Anterior cingulate cortex (tissue), 58 donors: ENCODE measurements around the gene SCN7A.
"Not testable (repeated sequence)": the region's sequence is repeated elsewhere in the genome, so short reads cannot be mapped to it uniquely, and the experiment has no call there.

ENCODE experiments used
- DNase-seq, 58 donors: peaks; one replicate each; lab custom pipeline; 2025; lab: John Stamatoyannopoulos, UW

SCN7A gene

DNA sequence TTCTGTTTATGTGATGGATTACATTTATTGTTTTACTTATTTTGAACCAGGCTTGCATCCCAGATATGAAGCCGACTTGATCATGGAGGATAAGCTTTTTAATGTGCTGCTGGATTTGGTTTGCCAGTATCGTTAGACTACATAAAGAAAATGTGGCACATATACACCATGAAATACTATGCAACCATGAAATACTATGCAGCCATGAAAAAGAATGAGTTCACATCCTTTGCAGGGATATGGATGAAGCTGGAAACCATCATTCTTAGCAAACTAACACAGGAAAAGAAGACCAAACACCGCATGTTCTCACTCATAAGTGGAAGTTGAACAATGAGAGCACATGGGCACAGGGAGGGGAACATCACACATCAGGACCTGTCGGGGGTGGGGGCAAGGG is 38.2 kb downstream of the SCN7A start:
- DNase-seq = not testable (repeated sequence)

DNA sequence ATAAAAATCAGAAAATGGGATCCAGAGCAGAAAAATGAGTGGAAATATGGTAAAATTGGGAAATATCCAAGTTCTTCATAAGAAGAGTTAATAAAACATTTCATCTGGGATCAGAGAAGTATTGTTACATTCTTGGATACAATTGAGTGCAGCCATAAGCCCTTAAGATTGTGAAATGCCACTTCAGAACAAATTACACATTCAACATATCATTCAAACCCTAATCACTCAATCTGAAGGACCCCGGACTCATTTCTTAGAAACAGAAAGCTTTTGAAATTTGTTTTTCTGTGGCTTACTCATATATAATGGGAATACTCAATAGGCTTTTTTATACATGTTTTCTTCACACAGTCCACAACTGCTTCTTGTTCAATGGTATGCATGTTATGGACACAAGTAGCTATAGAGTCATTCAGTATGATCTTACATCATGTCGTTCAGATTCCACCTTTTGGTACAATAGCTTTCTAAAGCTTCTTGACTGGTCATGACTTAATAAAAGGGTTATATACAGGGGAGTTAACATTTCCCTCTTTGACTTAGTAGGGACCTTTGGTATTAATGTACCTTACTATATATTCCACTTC is 39.9 kb downstream of the SCN7A start:
- DNase-seq = no peak

DNA sequence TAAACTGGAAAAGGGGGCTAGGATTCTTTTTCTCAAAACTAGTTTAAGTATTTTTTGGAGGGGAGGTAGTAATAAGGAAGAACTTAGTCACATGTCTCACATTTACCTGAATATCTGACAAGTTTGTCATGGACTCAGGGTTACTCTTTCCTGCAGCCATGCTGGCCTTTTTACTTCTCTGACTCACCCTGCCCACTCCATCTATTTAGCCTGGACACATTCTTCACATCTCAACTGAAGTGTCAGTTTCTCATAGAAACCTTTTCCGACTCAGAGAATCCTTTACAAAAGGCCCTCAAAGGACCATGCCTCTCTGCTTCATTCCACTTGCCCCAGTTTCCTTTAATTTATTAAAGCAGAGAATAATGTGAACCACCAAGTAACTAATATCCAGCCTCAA is 42.6 kb downstream of the SCN7A start:
- no peak for DNase-seq

DNA sequence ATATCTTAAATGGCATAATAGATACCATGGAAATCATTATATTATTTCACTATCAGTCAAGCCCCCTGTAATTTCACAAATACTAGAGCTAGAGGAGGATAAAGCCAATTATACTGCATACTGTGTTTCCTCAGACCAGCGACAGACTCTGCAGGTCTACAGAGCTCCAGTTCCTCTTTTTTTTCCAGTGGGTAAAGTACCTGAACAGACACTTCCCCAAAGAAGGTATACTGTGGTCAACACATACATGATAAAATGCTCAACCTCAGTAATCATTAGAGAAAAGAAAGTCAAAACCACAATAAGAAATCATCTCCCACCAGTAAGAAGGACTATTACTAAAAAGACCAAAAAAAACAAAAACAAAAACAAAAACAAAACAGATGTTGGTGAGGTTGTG is 44.6 kb downstream of the SCN7A start:
- DNase-seq = no peak

DNA sequence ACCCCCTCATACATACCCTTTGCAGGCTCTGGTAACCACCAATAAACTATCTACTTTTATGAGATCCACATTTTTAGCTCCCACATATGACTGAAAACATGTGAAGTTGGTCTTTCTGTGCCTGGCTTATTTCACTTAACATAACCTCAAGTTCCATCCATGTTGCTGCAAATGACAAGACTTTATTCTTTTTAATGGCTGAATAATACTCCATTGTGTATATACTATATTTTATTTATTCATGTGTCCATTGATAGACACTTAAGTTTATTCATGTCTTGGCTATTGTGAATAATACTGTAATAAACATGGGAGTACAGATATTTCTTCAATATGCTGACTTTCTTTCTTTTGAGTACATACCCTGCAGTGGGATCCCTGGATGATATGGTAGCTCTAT is 45.9 kb downstream of the SCN7A start:
- DNase-seq = no peak

DNA sequence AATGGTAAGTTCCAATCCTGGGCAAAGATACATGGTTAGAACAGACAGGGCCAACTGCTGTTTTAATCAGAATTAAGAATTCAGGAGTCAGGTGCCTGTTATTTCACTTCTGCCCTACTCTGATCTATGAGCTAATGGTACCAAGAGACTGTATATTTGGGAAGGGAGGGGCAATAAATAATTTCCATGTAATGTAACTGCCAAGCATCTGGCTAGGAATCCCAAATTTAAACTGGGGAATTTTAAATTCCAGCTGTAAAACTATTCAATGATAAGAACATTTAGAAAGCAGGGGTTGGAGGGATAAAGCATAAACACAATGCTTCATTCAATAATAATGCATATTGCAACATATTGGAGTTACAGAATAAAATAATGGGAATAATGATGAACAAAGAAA is 49.7 kb downstream of the SCN7A start:
- no peak for DNase-seq

DNA sequence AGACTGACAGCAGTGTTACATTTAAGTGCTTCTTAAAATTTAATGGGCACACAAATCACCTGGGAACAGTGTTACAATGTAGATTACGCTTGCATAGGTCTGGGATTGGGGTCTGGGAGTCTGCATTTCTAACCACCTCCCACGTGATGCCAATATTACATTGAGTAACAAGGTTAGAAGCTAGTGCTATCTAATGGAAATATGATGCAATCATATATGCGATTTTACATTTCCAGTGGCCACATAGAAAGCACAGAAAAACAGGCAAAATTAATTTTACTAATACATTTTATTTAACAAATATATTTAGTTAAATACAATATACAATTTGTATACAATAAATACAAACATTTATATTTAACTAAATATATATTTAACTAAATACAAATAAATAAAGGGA is 53.7 kb downstream of the SCN7A start:
- DNase-seq = no peak

DNA sequence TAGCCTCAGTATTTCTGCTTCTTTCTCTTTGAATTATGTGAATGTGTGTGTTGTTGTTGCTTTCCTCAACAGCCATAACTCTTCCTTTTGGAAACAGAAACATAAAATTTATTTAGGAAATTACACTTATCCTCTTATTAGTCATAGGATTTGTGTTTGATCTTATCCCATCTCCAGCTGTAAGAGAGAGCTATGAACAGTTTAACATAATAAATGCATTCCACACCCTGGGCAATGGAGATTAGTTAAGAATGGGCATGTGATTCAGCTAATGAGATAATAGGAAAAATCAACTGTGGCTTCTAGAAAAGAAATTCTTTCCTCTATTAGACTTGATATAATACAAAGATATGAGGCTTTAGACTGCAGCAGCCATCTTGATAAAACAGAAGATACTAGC is 55.0 kb downstream of the SCN7A start:
- no peak for DNase-seq

DNA sequence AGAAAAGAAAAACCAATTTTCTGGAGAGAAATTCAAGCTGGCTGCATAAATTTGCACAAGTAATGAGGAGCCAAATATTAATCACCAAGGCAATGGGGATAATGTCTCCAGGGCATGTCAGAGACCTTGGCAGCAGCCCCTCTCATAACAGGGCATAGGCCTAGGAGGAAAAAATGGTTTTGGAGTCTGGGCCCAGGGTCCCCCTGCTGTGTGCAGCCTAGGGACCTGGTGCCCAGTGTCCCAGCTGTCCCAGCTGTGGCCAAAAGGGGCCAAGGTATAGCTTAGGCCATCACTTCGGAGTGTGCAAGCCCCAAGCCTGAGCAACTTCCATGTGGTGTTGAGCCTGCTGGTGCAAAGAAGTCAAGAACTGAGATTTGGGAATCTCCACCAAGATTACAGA is 57.1 kb downstream of the SCN7A start:
- DNase-seq = no peak

DNA sequence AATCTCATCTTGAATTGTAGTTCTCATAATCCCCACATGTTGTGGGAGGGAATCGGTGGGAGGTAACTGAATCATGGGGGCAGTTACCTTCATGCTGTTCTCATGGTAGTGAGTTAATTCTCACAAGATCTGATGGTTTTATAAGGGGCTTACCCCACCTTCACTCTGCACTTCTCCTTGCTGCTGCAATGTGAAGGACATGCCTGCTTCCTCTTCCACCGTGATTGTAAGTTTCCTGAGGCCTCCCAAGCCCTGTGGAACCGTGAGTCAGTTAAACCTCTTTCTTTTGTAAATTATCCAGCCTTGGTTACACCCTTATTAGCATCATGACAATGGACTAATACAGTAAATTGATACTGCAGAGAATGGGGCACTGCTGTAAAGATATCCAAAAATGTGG is 57.9 kb downstream of the SCN7A start:
- DNase-seq = no peak

DNA sequence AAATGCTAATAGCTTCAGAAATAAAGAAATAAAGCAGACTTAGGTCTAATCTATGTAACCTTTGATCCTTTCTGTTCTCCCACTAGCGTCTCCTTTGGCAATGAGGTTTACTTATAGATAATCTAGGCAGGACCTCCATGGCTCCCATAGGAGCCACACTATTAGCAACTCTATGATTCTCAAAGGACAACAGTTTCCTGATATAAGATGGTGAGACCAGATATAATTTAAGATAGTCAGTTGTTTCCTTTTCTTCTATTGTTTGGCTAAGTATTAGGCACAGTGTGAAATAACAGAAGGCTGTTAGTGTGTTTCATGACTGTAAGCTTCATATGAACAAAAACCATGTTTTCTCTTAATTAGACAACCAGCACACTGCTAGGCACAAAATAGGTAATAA is 59.6 kb downstream of the SCN7A start:
- no peak for DNase-seq

DNA sequence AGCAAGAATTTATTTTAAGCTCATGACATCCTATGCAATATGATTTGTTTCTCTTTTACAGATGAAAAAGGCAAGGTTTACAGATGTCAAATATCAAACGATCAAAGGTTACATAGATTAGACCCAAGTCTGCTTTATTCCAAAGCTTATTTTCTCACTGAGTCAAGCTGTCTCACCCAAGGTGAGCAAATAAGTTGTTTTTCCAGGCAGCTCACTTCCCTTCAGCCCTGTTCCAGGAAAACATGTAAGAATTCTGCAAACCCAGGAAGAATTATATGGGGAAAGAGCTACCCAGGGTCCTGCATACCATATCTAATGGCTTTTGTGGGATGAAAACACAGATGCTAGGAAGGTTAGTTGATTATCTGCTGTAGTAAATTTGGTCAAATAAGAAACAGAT is 60.6 kb downstream of the SCN7A start:
- DNase-seq = no peak

DNA sequence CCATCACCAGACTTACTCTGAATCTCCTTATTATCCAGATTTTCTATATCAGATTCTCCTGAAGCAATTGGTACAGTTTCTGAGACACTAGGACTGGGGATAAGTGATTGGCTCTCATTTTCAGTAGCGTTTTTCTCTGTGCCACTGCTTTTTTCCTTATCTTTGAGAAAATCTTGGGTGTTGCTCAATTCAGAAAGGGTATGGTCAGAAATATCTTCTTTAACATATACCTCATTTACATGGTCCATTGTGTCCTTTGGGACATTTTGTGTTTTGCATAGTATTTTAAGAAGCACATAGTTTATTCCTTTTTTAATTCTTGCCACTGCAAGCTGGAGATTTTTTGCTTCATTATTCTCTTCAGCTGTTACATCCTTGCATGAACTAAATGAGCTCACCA is 61.7 kb downstream of the SCN7A start:
- no peak for DNase-seq

DNA sequence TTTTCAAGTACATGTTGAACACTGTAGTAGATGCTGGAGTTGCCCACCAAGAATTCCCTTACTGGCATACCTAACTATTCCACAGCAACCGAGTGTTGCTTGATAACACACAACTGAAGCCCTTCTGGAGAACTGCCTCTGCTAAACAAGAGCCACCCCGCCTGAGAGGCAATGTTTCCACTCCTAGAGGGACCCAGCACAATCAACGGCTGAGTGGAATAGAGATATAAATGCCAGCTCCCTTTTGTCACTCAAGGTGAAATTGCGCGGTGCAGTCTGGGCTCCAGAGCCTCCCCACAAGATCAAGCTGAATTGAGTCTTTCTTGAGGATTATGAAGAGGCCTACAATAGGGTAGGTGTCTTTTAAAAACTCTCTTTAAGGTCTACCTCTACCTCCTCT is 69.2 kb downstream of the SCN7A start:
- DNase-seq = no peak

DNA sequence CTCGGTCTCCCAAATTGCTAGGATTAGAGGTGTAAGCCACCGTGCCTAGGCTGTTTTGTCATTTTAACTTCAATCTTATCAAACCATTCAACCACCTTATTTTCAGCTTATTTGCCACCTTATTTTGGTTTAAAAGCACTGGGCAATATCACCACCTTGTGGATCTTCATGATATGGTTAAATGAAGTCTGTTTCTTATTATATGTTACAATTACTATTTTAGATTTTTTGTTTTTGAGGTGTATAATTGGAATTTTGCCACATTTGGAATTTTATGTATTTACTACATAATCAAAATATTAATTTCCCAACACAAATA is 74.5 kb downstream of the SCN7A start:
- no peak for DNase-seq

DNA sequence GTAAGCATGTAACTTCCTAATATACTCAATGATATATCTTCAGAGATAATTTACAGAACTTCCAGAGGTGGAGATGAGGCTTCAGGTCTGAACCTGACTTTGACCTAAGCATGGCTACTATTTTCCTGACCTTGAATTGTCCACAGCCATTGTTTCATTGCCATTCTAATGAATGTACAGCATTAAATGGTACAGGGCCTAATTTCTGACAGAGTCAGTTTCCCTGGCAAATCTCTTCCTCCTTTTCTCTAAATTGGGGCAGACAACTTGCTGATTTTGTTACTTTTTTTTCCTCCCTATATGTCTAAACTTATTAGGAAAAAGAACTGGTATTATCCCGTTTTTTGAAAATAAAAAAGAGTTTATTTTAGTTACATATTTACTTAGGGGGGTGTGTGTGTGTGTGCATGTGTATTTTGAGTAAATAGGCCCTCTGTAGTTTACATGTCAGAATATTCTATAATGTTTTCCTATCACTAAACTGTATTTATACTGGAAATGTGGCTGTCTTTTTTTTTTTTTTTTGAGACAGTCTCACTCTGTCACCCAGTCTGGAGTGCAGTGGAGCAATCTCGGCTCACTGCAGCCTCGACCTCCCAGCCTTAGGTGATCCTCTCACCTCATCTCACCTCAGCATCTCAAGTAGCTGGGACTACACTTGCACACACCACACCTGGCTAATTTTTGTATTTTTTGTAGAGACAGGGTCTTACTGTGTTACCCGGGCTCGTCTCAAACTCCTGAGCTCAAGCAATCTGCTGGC is 75.0 kb downstream of the SCN7A start:
- DNase-seq = no peak

DNA sequence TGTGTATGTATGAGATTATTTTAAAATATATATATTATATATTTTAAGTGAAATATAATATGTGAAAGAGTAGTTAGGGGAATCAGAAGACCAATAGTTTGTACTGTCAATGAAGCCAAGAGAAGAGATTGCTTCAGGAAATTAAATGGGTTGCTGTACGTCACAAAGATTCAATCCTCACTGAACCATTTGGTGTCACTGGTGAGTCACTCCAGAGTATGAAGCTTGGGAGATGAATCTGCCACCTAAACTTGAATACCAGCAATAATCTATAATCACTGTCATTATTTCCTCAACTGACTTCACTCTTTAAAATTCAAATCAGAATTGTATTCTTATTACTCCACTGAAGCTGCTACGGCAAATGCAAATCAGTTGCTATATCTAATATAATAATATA is 76.4 kb downstream of the SCN7A start:
- peak in 3 of 58 donors; percentile 0 to 2 (median 0) for DNase-seq

DNA sequence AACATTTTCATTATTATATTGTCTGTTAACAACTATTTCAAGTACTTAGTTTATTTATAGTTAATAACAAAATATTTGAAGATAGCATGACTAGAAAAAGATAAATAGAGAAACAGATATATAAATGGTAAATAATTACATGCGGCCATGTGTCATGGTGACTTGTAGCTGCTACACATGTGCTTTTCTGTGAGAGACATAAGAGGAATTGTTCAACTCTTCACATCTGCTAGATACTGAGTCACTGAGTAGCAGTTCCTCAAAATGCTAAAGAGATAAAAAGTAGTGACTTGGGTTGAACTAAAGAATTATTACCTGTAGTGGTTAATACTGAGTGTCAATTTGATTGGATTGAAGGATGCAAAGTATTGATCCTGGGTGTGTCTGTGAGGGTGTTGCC is 80.8 kb downstream of the SCN7A start:
- DNase-seq = no peak

DNA sequence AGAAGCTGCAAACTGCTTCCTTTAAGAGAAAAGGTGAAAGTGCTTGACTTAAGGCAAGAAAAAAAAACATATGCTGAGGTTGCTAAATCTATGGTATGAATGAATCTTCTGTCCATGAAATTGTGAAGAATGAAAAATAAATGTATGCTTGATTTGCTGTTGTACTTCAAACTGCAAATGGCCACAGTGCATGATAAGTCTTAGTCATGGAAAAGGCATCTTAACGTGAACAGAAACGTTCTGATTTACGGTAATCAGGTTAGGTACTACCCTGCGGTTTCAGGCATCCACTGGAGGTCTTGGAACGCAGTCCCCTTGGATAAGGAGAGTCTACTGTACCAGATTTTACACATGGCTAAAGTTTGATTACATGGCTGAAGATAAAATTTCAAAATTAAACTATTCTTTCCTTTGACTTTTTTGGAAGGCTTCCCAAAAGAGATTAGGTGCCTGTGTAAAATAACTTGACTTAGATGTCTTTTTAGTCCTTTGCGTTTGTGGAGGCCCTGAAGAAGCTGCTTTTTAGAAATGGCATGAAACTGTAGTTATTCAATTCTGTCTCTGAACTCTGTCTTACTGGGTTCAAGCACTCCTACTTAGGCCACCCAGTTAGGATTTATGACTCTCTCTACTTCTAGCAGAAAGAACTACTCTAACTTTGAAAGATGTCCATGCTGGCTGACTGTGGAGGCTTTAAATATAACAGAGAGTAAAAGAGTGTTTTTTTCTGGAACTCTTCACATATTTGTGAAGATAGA is 82.4 kb downstream of the SCN7A start:
- DNase-seq = no peak

DNA sequence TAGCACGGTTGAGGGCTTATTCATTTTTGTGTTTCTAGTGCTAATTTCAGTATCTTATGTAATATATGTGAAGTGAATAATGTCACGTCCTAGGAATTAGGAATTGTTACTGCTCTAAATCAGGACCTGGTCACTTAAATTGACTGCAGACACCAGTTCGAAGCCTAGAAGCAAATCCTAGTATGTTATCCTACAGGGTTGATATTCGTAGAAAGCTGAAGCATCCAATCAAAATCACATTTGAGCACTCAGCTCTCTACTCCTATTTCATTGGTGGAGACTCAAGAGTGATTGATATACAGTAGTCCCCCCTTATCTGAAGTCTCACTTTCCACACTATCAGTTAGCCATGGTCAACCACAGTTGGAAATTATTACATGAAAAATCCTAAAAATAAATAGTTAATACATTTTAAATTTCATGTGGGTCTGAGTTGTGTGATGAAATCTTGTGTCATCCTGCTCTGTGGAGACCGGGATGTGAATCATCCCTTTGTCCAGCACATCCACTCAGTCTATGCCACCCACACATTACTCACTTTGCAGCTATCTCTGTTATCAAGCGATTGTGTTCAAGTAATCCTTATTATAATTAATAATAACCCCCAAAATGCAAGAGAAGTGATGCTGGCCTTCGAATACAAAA is 83.1 kb downstream of the SCN7A start:
- DNase-seq = no peak

DNA sequence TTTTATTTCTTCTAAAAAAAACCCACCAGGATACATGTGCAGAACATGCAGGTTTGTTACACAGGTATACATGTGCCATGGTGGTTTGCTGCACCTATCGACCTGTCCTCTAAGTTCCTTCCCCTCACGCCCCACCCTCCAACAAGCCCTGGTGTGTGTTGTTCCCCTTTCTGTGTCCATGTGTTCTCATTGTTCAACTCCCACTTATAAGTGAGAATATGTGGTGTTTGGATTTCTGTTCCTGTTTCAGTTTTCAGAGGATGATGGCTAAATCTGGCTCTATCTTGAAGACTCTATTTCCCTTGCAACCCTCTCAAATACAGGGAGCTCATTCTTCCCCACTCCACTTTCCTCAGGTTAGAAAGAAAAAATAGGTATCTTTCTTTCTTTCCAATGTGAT is 86.3 kb downstream of the SCN7A start:
- not testable (repeated sequence) for DNase-seq

DNA sequence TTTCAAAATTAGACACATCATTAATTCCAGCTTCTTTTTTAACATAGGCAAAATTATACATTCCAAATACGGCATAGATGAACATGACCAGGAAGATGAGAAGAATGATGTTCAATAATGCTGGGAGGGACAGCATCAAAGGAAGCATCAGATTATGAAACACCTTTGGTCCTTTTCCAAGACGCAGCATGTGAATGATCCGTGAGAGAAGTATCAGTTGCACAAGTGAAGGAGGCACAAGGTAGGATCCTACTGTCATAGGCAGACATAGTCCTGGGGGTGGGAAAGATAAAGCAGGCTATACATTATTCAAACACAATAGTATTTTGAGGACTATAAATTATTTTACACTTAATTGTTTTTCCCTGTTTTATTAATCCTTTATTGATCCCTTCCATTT is 87.7 kb downstream of the SCN7A start:
- no peak for DNase-seq
